GM19023 (cell line): Measurements from ENCODE around the gene TTLL11.

Experiments
- ATAC-seq: cut with Tn5 transposase; IDR thresholded peaks from one replicate; pipeline ENCODE4 v1.9.1; 2021; ENCODE audit warnings: mild to moderate bottlenecking, moderate library complexity; ENCODE audit not compliant: unreplicated experiment

The TTLL11 gene

DNA sequence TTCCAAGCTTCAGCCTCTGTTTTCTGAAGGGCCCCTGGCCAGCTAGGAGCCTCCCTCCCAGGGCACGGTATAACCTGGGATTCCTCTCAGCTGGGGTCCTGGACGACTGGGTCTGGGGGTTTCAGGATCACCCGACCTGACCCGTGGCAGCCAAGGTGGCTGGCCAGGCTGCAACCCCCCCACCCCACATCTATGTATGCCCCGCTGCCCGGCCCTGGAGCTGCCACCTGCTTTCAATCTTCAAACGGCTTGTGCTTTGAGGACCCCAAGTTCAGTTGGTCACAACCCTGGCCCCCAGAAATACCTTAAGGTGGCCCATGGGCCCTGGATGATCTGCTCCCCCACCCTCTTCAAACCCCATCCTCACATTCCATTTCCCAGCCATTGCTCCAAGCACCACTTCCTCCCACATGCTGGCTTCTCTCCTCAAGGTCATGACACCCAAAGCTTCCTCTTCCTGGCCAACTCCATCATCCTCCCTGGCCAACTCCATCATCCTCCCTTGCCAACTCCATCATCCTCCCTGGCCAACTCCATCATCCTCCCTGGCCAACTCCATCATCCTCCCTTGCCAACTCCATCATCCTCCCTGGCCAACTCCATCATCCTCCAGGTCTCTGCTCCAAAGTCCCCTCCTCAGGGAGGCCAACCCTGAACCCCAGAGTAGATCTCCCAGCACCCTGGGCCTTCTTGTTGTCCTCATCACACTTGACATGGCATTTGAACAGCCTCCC is 17.2 kb upstream of the TTLL11 start:
- no peak for ATAC-seq

DNA sequence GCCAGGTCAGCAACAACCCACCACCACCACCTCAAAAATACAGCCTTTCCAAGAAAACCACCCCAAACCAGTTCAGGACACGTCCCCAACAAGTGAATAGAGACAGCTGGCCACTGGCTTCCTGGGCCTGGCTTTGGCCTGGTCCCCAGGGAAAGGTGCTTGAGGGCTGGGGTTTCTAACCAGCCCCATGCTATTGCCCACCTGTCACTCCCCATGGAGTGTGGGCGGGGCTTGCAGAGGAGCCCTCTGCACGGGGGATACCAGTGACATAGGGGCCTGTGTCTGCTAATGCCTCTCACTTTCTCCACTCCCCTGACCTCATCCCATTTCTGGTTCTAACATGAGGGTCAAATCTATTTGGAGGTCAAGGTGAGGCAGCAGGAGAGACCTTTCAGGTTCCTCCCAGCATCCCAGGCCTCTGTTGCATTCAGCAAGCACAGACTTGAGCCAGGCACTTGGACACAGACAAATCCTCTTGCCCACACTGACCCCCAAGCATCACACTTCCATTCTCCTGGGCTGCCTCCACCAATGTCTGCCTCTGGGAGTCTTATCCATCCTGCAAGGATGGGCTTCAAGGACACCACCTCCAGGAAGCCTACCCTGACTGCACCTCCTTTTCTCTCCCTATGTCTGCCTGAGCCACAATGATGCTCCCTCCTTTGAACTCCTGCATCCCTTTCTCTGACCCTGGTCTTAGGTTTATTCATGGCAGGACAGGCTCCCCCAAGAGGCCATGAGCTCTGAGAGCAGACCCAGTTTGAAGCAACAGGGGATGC is 16.1 kb upstream of the TTLL11 start:
- no peak for ATAC-seq

DNA sequence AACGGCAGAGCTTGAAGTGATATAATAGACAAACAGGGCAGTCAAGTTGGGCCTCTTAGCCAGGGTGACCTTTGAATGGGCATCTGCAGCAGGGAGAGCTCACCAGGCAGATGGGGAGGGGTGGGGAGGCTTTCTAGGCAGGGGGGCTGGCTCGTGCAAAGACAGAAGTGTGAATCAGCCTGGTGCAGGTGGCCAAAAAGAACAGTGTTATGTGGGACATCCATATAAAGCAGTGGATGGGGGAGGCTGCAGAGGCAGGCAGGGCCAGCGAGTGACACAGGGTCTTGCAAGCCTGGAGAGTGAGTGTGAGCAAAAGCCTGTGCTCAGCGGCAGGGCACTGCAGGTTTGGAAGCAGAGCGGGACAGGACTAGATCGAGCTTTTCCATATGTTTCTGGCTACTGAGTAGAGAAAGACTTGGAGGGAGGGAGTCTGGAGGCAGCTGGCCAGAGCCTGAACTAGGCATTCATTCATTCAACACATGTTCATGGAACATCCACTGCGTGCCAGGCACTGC is 14.2 kb upstream of the TTLL11 start:
- ATAC-seq = no peak

DNA sequence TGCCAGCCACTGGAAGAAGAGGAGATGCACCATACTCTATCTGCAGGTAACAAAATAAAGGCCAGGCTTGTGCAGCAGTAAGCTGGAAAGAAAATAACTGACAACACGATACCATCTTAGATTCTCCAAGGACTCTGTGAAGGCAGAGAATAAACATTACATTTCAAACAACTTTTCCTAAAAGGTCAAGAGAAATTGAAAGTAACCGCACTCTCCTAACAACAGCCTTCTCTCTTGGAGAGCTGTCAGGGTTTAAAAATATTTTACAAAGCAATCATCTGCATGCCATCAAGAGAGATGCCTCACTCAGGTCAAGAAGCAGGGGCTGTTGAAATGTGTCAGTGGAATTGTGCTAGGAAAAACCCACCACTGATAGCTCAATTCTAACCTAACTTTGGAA is 13.5 kb upstream of the TTLL11 start:
- no peak for ATAC-seq

DNA sequence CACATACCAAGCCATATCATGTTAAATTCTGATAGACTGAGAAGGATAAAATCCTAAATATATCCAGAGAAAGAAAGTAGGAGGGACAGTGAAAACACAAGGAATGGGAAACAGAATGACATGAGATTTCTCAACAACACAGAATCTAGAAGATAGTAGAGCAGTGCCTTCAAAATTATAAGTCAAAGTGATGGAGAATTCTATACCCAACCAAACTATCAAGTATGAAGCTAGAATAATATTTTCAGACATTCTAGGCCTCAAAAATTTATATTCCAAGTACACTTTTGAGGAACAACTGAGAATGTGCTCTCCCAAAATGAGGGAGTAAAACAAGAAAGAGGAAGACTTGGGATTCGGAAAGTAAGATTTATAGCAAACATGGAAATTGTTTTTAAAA is 10.9 kb upstream of the TTLL11 start:
- ATAC-seq = no peak

DNA sequence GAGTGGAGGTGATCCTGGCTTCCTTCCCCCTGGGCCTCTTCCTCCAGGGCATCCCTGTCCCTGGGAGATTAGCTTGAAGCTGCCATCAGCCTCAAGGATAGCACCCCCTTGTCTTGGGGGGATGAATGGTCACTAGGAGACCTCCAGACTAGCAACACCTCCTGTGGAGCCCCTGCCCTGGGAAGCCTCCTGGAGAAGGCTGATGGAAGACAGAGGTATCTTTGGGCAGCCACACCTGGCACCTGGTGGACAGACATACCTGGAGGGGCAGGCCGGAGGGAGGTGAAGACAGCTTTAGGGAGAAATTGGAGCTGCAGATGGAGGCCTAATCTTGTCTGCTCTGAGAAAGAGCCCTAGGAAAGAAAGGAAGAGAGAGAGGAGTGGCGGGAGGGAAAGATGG is 9.0 kb upstream of the TTLL11 start:
- ATAC-seq = no peak

DNA sequence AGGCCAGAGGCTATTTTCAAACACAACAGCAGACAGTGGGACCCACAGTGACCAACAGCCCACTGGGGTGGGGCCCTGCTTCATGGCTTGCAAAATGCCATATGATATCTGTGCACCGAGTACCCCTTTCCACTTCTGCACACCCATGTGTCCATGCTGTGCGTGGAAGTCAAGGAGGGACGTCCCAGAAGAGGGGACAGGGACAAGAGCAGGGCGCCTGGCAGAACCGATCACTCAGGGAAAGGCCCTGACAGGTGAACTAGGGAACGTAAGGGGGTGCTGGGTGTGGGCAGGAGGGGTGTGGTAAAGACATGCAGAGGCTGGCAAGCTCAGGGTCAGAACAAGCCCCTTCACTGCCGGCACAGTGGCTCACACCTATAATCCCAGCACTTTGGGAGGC is 7.6 kb upstream of the TTLL11 start:
- no peak for ATAC-seq

DNA sequence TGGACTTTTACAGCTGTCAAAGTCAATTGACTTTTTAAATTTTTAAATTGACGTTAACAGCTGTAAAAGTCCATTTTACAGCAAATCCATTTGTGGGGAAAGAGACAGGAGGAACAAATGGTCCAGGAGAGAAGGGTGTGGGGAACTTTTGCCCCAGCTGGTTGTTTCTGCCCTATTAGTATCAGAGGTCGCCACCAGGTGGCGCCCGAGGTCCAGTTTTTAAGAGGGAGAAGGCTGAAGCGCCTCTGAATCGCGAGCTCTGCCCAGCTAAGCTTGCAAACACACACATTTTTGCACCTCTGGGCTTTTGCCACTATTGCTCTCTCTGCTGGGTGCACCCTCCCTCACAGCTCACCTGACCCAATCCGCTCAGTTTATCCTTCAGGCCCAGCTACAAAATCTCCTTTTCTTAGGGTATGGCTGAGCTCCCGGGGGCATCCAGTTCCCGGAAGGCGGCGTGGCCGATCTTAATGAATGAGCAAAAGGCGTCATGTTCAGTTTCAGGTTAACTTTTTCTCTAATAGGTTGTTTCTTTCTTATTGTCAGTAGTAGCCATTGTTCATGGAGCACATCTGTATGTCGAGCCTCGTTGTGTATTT is 6.3 kb upstream of the TTLL11 start:
- ATAC-seq = peak; percentile 70

DNA sequence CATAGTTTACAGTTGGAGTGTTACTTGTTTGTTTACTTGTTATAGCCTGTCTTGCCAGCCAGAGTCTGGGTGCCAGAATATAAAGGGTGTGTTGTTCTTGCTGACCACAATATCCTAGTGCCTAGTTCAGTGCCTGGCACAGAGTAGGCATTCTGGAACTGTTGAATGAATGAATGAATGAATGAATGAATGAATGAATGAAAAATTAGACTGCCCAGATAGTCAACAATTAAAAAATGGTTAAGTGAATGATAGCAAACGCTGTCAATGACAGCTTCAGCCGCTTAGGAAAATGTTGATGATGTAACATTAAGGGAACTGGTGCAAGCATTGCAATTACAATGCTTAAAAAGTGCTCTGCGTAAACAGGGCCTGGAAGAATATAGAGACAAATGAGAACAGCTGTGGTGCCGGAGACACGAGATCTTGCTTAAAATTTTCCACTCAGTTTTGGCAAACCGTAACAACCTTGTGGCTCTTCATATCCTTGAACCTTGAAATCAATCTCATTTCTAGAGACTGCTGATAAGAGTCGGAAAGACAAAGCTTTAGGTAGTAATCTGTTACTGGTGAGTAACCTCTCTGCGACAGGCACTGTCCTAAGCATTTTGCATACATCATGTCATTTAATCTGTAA is 4.7 kb upstream of the TTLL11 start:
- no peak for ATAC-seq

DNA sequence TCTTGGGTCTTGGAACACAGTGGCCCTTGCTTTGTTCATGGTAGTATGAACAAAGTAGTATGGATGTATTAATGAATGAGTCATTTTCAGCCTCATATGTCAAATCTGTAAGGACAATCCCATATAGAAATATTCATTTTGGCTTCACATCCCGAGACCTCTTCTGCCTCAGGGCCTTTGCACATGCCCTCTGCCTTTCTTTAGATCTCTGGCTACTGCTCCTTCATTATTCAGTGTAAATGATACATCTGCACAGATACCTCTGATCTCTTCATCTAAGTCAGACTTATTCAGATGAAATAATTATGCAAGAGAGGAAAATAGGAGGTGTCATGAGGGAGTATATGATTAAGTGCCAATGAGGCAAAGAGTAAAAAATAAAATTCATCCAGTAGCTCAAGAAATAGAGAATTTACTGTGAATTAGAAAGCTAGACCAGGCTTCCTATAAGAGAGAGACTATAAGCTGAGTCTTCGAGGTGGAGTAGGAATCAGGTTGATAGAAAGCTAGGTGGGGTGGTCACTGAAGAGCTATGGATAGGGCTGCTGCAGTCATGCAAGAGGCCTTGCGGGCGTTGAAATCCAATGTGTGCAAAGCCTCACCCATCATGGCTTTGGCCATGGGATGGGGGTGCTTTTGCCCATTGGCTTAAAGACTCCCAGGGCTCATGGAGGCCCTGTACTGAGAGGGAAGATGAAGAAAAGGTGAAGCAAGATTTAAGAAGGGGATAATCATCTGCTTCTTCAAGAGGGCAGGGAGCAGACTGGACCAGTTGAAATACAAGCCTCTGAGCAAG is 3.7 kb upstream of the TTLL11 start:
- ATAC-seq = no peak

DNA sequence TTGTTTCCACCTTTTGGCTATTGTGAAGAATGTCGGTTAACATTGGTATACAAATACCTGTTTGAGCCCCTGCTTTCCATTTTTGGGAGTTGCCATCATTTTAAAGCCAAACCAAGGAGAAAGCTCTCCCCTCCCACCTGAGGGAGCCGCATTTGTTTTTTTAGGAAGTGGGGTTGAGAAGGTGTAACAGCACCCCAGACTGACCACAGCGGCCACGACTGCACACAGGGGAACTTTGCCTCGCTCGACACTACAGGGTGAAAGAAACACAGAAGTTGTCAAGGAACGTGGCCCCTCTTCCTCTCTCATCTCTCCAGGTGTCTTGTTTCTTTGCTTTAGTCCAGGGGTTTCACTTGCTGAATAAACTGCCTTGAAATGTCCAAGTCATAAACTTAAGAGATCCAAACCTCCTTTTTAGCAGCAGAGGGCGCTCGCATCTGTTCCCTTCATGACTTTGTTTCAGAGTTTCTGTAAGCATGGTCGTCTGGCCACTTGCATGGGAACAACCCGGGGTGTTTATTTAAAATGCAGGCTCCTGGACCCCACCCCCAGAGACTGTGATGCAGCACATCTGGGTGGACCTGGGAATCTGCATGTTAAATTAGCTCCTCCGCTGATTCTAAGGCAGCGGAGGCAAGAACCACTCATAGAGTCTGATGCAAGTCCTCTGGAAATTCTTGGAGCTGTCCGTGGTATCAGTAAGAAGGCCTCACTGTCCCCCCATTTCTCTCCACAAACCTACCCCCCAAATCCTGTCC is 2.1 kb upstream of the TTLL11 start:
- ATAC-seq = no peak

DNA sequence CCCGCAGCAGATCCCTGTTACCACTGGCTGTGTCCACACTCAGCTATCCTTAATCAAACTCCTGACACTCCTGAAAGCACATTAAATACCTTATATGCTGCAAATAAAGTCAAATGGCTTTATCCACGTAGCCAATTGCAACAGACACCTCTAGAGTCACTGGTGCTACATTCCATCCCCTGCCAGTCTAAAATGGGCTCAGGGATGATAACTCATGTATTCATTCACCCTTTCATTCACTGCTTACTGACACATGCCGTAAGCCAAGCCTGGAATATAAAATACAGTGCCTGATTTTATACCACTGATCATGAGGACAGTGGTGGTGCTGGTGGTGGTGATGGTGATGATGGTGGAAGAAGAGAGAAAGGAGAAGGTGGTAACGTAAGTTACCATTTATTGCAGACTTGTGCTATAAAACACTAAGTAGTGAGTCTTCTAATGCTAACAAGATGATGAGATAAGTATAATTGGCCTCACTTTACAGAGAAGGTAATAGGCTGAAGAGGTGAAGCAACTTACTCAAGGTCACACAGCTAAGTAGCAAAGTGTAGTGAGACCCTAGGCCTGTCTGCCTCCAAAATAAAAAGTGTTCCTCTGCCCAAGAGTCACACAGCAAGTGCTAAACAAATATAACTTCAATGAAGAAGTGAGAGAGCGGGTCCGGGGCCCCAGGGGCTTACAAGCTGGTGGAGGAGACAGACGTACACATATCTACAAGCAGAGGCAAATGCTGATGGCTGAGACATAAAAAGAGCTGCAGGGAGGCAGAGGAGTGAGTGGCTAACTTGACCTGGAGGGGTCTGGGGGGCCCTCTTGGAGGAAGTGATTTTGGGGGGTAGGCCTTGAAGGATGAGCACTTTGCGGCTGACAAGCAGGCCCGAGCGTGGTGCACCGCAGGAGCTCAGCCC is 1.2 kb downstream of the TTLL11 start:
- no peak for ATAC-seq

DNA sequence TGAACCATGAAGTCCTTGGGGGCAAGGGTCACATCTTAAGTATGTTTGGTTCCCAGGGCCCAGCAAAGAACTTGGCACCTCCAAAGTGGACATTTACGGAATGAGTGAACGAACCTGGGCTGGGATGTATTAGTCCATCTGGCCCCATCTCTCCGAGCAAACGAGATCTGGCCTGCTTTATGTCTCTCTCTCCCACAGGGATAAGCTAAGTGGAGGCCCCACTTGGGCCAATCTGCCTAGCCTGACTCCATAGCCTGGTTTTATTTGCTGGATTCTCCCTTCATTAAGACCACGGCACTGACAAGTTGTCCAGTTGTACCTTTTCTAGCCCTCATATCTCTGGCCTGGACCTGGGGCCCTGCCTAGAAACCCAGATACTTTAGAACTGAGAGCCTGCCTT is 2.1 kb downstream of the TTLL11 start:
- ATAC-seq = no peak

DNA sequence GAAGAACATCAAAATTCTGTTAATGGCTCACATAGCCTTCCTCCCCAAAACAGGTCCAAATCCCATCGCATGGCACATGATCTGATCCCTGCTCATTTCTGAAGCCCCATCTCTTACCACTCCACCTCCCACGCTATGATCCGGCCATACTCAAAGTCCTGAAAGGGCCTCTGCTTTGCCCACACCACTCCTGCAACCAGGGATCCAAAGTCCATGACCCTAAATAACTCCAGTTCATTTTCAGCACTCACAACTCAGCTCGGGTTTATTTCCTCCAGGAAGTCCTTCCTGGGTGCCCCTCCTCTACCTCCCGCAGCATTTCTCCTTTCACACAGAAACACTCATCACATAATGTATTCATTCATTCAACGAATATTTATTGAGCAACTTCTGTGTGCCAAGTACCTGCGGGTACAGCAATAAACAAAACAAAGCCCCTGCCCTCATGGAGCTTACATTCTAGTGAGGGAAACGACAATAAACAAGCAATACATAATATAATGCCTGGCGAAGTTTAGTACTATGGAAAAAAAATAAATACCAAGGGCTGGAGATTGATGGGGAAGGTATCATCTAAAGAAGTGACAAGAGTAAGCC is 2.7 kb downstream of the TTLL11 start:
- no peak for ATAC-seq

DNA sequence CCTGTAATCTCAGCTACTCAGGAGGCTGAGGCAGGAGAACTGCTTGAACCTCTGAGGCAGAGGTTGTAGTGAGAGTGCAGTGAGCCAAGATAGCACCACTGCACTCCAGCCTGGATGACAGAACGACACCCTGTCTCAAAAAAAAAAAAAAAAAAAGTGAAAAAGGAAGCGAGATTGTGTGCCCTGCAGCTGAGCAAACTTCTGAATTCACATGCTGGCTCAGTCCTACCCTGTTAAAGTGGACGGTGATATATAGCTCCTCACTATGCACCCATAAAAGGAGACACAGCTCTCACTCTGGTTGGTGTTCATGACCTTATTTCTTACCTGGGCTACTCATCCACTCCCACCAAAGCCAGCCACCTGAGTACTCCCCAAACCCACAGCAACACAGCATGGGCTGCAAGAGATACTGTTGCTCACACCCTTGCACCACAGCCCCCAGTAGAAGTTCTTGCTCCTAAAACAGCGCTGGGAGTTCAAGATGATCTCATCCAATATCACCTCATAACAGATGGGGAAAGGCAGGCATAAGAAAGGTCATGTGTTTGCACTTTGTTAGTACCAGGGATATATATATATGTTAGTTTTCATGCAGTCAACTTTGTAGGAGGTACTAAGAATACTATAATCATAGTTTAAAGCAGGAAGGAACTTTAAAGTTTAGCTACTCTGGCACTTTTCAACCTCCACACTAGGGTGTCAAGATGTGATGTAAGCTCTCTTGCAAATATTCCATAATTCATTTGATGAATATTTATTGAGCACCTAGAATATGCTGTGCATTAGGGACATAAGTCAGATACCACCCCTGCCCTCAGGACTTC is 4.0 kb downstream of the TTLL11 start:
- ATAC-seq = no peak

DNA sequence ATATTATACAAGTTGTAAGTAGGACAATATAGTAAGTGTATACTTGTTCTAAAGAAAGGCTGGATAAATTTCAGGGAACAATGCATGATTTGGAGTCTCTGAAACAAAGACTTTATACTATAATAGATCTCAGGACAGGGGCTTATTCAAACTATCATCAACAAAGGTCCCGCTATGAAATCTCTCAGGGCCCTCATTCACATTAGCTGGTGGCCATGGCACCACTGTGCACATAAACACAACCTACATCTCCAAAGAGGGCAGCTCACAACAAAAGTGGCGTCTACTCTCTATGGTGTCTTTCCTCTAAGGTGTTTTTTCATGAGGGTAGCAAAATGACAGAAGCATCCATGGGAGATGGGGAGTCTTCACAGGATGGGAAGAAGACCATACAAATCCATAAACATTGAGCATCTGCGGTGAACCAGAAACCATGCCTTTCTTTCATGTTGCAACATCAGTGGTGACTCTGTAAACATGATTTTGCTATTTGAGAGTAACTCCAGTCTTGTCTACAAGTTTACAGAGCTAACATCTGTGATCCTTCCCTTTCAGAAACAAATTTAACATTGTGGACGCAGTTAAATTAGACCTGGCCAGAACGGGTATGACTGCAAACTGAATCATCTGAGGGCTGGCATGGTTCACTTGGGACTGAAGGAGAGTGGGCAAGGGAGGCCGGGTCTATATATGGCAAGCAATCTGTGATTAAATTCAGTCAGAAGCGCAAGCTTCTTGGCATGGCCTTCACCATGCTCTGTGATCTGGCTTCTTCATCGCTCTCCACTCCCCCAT is 5.5 kb downstream of the TTLL11 start:
- no peak for ATAC-seq

DNA sequence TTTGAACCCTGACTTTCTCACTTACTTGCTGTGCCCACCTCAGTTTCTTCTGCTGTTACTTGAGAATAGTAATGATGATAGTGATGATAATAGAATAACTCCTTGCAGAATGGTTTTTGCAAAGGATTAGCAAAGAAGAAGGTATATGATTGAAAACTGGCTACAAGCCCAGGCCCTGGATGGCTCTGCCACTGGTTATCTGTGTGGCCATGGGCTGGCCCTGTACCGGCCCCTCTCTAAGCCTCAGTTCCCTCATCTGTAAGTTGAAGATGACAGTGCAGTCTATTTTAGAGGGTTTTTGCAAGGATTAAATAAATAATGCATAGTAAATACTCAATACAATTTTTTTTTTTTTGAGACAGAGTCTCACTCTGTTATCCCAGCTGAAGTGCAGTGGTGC is 6.2 kb downstream of the TTLL11 start:
- no peak for ATAC-seq
